SU-DHL-6 (cell line): ENCODE data around the gene ZNF581.

ENCODE experiments used
- CTCF ChIP-seq: fragments of 200-600 bp; sonication (generic); IDR thresholded peaks from one replicate; pipeline ENCODE4 v1.5.1; 2017; ENCODE audit warnings: antibody characterized with exemption, mild to moderate bottlenecking, low read length, moderate library complexity; ENCODE audit not compliant: insufficient read depth, poor library complexity, severe bottlenecking
- EZH2phosphoT487 ChIP-seq: fragments of 200-600 bp; sonication (generic), shearing (Covaris generic); conservative IDR thresholded peaks from 2 replicates; pipeline ENCODE4 v1.6.1; 2018; ENCODE audit warnings: mild to moderate bottlenecking, antibody characterized with exemption, low read length, moderate library complexity, mixed read lengths

- TF ChIP-seq CTCF (no peak), EZH2phosphoT487 (no peak)
Observed at GRCh38 chr19:55640043-55640576, 3.3 kb upstream of the ZNF581 start.
